Heart left ventricle (tissue), 16 donors: ENCODE data around the gene OSBPL7. TPM values are rescaled to one million over a fixed set of nuclear protein-coding genes. Genes with fewer than 3 reads are reported as not detected.

Experiments used
- ATAC-seq, 4 donors: fragments of 200-7000 bp; cut with Tn5 transposase; one replicate each; pipeline ENCODE4 v1.9.1; 2020 to 2022; ENCODE audit warnings: moderate library complexity in 4 of 4, mild to moderate bottlenecking in 3 of 4, moderate number of reproducible peaks in 1 of 4
- DNase-seq, 5 donors: peaks; one replicate each; pipeline ENCODE4 v3.0.0-alpha.2; 2020
- H3K27ac ChIP-seq, 12 donors: fragments of 200-600 bp; sonication (generic) in 4 of 12; one replicate each; pipeline versions ENCODE4 v1.5.0 to v1.8.0; 2016 to 2022; ENCODE audit warnings: mild to moderate bottlenecking in 2 of 12
- H3K27me3 ChIP-seq, 9 donors: fragments of 200-600 bp; sonication (generic) in 2 of 9; one replicate each; pipeline versions ENCODE4 v1.5.1 to v1.8.0; 2016 to 2022; ENCODE audit warnings: mild to moderate bottlenecking in 3 of 9
- H3K36me3 ChIP-seq, 9 donors: fragments of 200-600 bp; sonication (generic) in 2 of 9; one replicate each; pipeline versions ENCODE4 v1.5.0 to v1.8.0; 2018 to 2022; ENCODE audit warnings: mild to moderate bottlenecking in 2 of 9
- H3K4me1 ChIP-seq, 12 donors: fragments of 200-600 bp; sonication (generic) in 4 of 12; one replicate each; pipeline versions ENCODE4 v1.5.0 to v1.8.0; 2016 to 2022; ENCODE audit warnings: mild to moderate bottlenecking in 3 of 12
- H3K4me3 ChIP-seq, 12 donors: fragments of 200-600 bp; sonication (generic) in 4 of 12; one replicate each; pipeline versions ENCODE4 v1.5.0 to v1.8.0; 2017 to 2022; ENCODE audit warnings: mild to moderate bottlenecking in 9 of 12, moderate library complexity in 4 of 12
- H3K9me3 ChIP-seq, 12 donors: fragments of 200-600 bp; sonication (generic) in 4 of 12; one replicate each; pipeline versions ENCODE4 v1.5.0 to v1.8.0; 2016 to 2022; ENCODE audit warnings: mild to moderate bottlenecking in 1 of 12
- POLR2A ChIP-seq, 2 donors: fragments of 450-650 bp; IDR thresholded peaks; one replicate each; pipeline ENCODE4 v1.6.1; 2017; ENCODE audit warnings: antibody characterized with exemption in 2 of 2, mild to moderate bottlenecking in 2 of 2, moderate library complexity in 2 of 2
- WGBS, 4 donors: extraction: QIAGEN DNeasy Blood & Tissue Kit in 2 of 4; methylation state at CpG; one replicate each; pipeline versions ENCODE4 v1.1.5 to v1.1.7; 2013 to 2018; 5-methylcytosine and 5-hydroxymethylcytosine counted together
- intact Hi-C, 10 donors: fragments of 100-400 bp; cut with DNase I; formaldehyde crosslinking; loops; one replicate each; pipeline versions ENCODE4 v1.11.1 to v1.14.2; 2022
- polyA plus RNA-seq, 2 donors: library from polyadenylated mRNA; stranded (reverse); fragments of 200-250 nt; gene quantifications; one replicate each; pipeline ENCODE4 v1.2.3, GENCODE V29; 2013
- total RNA-seq, 9 donors: library from RNA; depleted of rRNA in 2 of 9; stranded (reverse); fragments of >200 nt in 2 of 9; fragmentation: NEBNext Ultra II Directional in 3 of 9; extraction: Animal tissue kit (Norgen Biotek cat#: 25700) in 3 of 9; gene quantifications; one replicate each; pipeline versions ENCODE4 v1.1.0 to v1.2.4, GENCODE V29; 2016 to 2023
- TF ChIP-seq, protein P1 (sequence below), 12 donors: fragments of 200-600 bp; sonication (generic) in 4 of 12; IDR thresholded peaks; one replicate each; pipeline versions ENCODE4 v1.5.0 to v1.8.0; 2018 to 2022; ENCODE audit warnings: antibody characterized with exemption in 12 of 12, mild to moderate bottlenecking in 5 of 12
- donor health status: ischemic (EF 13 %, LVEDD 7.1; RV severe dilation, severe dysfunction).
- donor health status: healthy with polysubstance abuse.
- donor health status: DM: no; HTN: yes; CAD: no.
- donor health status: DM: no; HTN: no; CAD: no.
- donor health status: ischemic (EF 25% LVEDD 6.9; RV normal size, moderate dysfunction).
- donor health status: ischemic (EF 25% LVEDD 5.7; RV mildly dilated, moderate dysfunction).
- donor health status: healthy.
- donor health status: DM: yes; HTN: yes; CAD: no.
- donor health status: ischemic (EF 35%, LVEDD 5.7; RV mildly dilated, moderate dysfunction).
- donor health status: nonischemic (EF 11% LVEDD 7.7; RV severe dilation, severe dysfunction).
- donor health status: DM: yes; HTN: yes; CAD: no.
- donor health status: PGD.
- donor health status: ischemic (EF 29% LVEDD 5.4; RV normal size, mild dysfunction).
- donor health status: nonischemic (EF 23%, LVEDD 6.1; RV moderate dilation, normal function).

OSBPL7 gene
- total and polyA plus RNA-seq, 11 donors: 1.5 to 7.4 (median 5.2) TPM

DNA sequence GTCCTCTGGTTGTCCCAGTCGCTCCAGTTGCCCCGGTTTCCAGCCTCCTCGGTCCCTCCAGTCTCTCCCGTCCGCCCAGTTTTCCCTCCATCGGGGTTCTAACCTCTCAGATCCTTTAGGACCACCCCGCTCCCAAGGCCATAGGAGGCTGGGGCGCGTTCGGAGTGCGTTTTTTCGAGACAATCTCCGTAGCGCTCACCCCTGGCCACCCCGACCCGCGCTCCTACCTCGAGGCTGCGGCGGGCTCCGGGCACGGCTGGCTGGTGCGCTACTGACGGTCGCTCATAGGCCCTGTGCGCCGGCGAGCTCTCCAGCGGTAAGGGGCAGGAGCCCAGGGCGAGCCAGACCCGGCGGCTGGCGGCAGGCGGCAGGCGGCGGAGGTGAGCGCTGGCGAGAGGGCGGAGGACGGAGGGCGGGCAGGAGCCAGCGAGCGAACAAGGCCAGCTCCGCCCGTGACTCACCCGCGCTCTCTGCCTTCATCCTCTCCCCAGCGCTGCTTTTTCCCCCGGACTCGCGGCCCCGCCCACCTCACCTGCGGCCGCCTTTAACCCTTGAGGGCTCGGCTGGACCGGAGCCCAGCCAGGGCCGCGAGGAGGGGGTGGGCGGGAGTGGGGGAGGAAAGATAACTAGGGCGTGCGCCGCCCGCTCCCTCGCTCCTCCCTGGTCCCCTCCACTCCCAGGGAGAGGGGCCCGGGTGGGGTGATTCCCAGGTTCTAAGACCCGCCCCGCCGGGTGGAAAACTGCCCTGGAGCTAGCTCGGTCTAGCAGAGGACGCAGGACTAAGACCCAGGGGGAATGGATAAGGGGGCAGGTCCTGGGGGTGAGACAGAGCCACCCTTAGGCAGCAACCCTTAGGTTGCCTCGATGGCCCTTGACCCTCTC lies 29.3 kb upstream of the OSBPL7 start, which contains the start of gene SP6:
SP6 (minus strand) TSS at position 472 of the 882 bp plus-strand sequence. CDS start 2,734 bp downstream, outside the sequence.
- WGBS, 4 donors: 3 to 6% (median 6%) methylated on average over 50 to 71 of the region's 71 CpGs
- Histone ChIP-seq H3K4me3 (peak within 1 kb of the TSS in 11 of 12 donors; percentile 31 to 55 (median 47)), H3K36me3 (no peaks in the 10 kb centered on the region), H3K9me3 (no peaks in the 10 kb centered on the region), H3K27ac (no peak within 1 kb of the TSS), H3K27me3 (peaks cover 30 to 99% (median 79%) of the 10 kb centered on the region in 9 donors), H3K4me1 (peaks cover 4 to 32% (median 12%) of the 10 kb centered on the region in 12 donors)
- peak in 1 of 2 donors; percentile 36 for TF ChIP-seq POLR2A (IDR thresholded peaks at IDR 0.05)
- TF ChIP-seq, protein P1, sequence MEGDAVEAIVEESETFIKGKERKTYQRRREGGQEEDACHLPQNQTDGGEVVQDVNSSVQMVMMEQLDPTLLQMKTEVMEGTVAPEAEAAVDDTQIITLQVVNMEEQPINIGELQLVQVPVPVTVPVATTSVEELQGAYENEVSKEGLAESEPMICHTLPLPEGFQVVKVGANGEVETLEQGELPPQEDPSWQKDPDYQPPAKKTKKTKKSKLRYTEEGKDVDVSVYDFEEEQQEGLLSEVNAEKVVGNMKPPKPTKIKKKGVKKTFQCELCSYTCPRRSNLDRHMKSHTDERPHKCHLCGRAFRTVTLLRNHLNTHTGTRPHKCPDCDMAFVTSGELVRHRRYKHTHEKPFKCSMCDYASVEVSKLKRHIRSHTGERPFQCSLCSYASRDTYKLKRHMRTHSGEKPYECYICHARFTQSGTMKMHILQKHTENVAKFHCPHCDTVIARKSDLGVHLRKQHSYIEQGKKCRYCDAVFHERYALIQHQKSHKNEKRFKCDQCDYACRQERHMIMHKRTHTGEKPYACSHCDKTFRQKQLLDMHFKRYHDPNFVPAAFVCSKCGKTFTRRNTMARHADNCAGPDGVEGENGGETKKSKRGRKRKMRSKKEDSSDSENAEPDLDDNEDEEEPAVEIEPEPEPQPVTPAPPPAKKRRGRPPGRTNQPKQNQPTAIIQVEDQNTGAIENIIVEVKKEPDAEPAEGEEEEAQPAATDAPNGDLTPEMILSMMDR (IDR thresholded peaks at IDR 0.05): peak in 7 of 12 donors; percentile 12 to 49 (median 31)
- peak; percentile 33 to 91 (median 86) for ATAC-seq
- peak in 4 of 5 donors; percentile 40 to 65 (median 50) for DNase-seq
- intact Hi-C loops: loop anchor here in 1 of 10 donors (2.0 kb wide), 1 partner anchor 32 kb away; no protein-coding TSS in a partner anchor

GRCh38 chr17:47850373-47850691 lies 28.7 kb upstream of the OSBPL7 start:
- H3K36me3 ChIP-seq: no peaks in the 10 kb centered on the region
- peaks cover 30 to 99% (median 74%) of the 10 kb centered on the region in 9 donors for H3K27me3 ChIP-seq
- intact Hi-C loops: loop anchor here in 1 of 10 donors (2.0 kb wide), 1 partner anchor 32 kb away; no protein-coding TSS in a partner anchor
- ATAC-seq (peak in 1 of 4 donors; percentile 9), DNase-seq (no peak)
- no peak overlapping the region for H3K27ac ChIP-seq
- H3K4me1 ChIP-seq: peaks cover 4 to 32% (median 12%) of the 10 kb centered on the region in 12 donors
- no peaks in the 10 kb centered on the region for H3K9me3 ChIP-seq
- H3K4me3 ChIP-seq: peak overlapping the region in 8 of 12 donors; percentile 31 to 55 (median 50)
- WGBS, 4 donors: 31 to 51% (median 48%) methylated on average over 9 of the region's 9 CpGs
- TF ChIP-seq, protein P1 (IDR thresholded peaks at IDR 0.05): no peak

GRCh38 chr17:47848198-47848513 lies 26.6 kb upstream of the OSBPL7 start:
- H3K27me3 ChIP-seq: peaks cover 29 to 90% (median 57%) of the 10 kb centered on the region in 9 donors
- intact Hi-C loops: loop anchor here in 4 of 10 donors (5.0 to 10.0 kb wide), 4 partner anchors 97 to 169 kb away; partner anchors contain the start of genes PNPO (in 2 of the 4) and CDK5RAP3 (in 1 of the 4)
- WGBS, 4 donors: 51 to 59% (median 54%) methylated on average over 15 to 23 of the region's 23 CpGs

More at GRCh38 chr17:47848198-47848513, 26.6 kb upstream of the OSBPL7 start:
- peaks cover 4 to 32% (median 12%) of the 10 kb centered on the region in 12 donors for H3K4me1 ChIP-seq
- no peak for TF ChIP-seq POLR2A (IDR thresholded peaks at IDR 0.05)
- TF ChIP-seq, protein P1 (IDR thresholded peaks at IDR 0.05): no peak
- DNase-seq: peak in 1 of 5 donors; percentile 7
- ATAC-seq: no peak
- no peak overlapping the region for H3K27ac ChIP-seq
- H3K4me3 ChIP-seq: no peak overlapping the region
- H3K9me3 ChIP-seq: no peaks in the 10 kb centered on the region
- no peaks in the 10 kb centered on the region for H3K36me3 ChIP-seq
